Measurements from ENCODE around the gene TRAK1.

Gene TRAK1

DNA sequence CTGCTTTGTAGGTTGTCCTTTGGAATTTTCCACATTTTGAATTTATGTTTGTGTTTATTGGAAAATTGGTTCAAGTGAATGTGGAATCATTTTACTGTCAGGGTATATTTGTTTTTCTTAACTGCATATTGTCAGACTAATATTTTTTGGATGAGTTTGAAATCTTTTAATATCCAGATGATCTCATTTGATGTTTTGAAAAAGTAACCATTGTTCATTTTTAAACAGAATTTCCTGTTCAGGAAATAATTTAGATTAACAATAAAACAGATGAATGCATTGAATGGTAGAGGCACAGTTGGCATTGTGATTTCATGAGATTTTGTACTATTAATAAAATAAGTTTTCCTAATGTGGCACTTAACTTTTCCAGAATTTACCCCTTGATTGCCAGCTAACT lies 15.5 kb downstream of the TRAK1 start:
- no peak overlapping the region for H3K27ac ChIP-seq (ENCODE audit: low read depth, low read length)

GRCh38 chr3:42110631-42111030 lies 19.5 kb downstream of the TRAK1 start:
- H3K4me3 ChIP-seq (ENCODE audit: low read depth in 1 of 2, low read length in 2 of 2) = no peak overlapping the region
- H3K27me3 ChIP-seq (ENCODE audit: control insufficient read depth in 1 of 2, insufficient read depth in 2 of 2, low read length in 2 of 2) = no peaks in the 10 kb centered on the region
- H3K4me1 ChIP-seq (ENCODE audit: control insufficient read depth in 1 of 2, insufficient read depth in 2 of 2, low read length in 2 of 2) = no peaks in the 10 kb centered on the region
- H3K9me3 ChIP-seq (ENCODE audit: control insufficient read depth in 1 of 2, low read length in 2 of 2) = no peaks in the 10 kb centered on the region
- H3K36me3 ChIP-seq (ENCODE audit: control insufficient read depth in 1 of 2, insufficient read depth in 2 of 2, low read length in 2 of 2) = no peaks in the 10 kb centered on the region
- H3K27ac ChIP-seq (ENCODE audit: low read depth, low read length) = no peak overlapping the region
- no peak overlapping the region for H3K9ac ChIP-seq (ENCODE audit: low read depth in 1 of 2, low read length in 2 of 2)

More for the DNA sequence above, 15.5 kb downstream of the TRAK1 start:
- Histone ChIP-seq H3K4me1 (ENCODE audit: control insufficient read depth in 1 of 2, insufficient read depth in 2 of 2, low read length in 2 of 2) (no peaks in the 10 kb centered on the region), H3K36me3 (ENCODE audit: control insufficient read depth in 1 of 2, insufficient read depth in 2 of 2, low read length in 2 of 2) (peaks cover 0 to 15% of the 10 kb centered on the region in 2 donors), H3K27me3 (ENCODE audit: control insufficient read depth in 1 of 2, insufficient read depth in 2 of 2, low read length in 2 of 2) (no peaks in the 10 kb centered on the region), H3K4me3 (ENCODE audit: low read depth in 1 of 2, low read length in 2 of 2) (no peak overlapping the region), H3K9ac (ENCODE audit: low read depth in 1 of 2, low read length in 2 of 2) (no peak overlapping the region), H3K9me3 (ENCODE audit: control insufficient read depth in 1 of 2, low read length in 2 of 2) (no peaks in the 10 kb centered on the region)

GRCh38 chr3:42114130-42114725 lies 23.1 kb downstream of the TRAK1 start:
- H3K9me3 ChIP-seq (ENCODE audit: control insufficient read depth in 1 of 2, low read length in 2 of 2) = no peaks in the 10 kb centered on the region
- peaks cover 5 to 14% of the 10 kb centered on the region in 2 donors for H3K4me1 ChIP-seq (ENCODE audit: control insufficient read depth in 1 of 2, insufficient read depth in 2 of 2, low read length in 2 of 2)
- H3K4me3 ChIP-seq (ENCODE audit: low read depth in 1 of 2, low read length in 2 of 2) = no peak overlapping the region
- H3K27me3 ChIP-seq (ENCODE audit: control insufficient read depth in 1 of 2, insufficient read depth in 2 of 2, low read length in 2 of 2) = no peaks in the 10 kb centered on the region
- H3K9ac ChIP-seq (ENCODE audit: low read depth in 1 of 2, low read length in 2 of 2) = no peak overlapping the region
- no peaks in the 10 kb centered on the region for H3K36me3 ChIP-seq (ENCODE audit: control insufficient read depth in 1 of 2, insufficient read depth in 2 of 2, low read length in 2 of 2)
- H3K27ac ChIP-seq (ENCODE audit: low read depth, low read length) = no peak overlapping the region

DNA sequence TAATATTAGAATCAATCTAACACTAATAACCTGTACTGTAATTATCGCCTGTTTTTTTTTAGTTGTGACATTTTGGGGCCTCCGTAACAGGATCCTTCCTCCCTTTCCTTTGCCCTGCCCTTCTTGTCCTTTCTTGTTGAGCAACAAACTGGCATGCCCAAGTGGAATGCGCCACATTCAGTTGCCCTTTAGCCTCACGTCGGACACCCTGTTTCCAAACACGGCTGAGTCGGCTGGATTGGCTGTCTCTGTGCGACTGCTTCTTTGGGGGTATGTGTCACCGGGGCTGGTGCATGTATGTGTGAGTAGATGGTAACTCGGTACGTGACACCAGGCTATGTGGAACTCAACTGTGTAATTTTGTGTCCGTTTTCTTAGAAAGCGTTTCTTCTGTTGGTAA lies 24.1 kb downstream of the TRAK1 start:
- H3K4me3 ChIP-seq (ENCODE audit: low read depth in 1 of 2, low read length in 2 of 2) = no peak overlapping the region
- no peak overlapping the region for H3K27ac ChIP-seq (ENCODE audit: low read depth, low read length)
- H3K36me3 ChIP-seq (ENCODE audit: control insufficient read depth in 1 of 2, insufficient read depth in 2 of 2, low read length in 2 of 2) = no peaks in the 10 kb centered on the region
- no peak overlapping the region for H3K9ac ChIP-seq (ENCODE audit: low read depth in 1 of 2, low read length in 2 of 2)
- H3K27me3 ChIP-seq (ENCODE audit: control insufficient read depth in 1 of 2, insufficient read depth in 2 of 2, low read length in 2 of 2) = no peaks in the 10 kb centered on the region
- H3K9me3 ChIP-seq (ENCODE audit: control insufficient read depth in 1 of 2, low read length in 2 of 2) = no peaks in the 10 kb centered on the region
- H3K4me1 ChIP-seq (ENCODE audit: control insufficient read depth in 1 of 2, insufficient read depth in 2 of 2, low read length in 2 of 2) = peaks cover 9 to 18% of the 10 kb centered on the region in 2 donors

- H3K36me3 ChIP-seq (ENCODE audit: control insufficient read depth in 1 of 2, insufficient read depth in 2 of 2, low read length in 2 of 2) = no peaks in the 10 kb centered on the region
- H3K4me1 ChIP-seq (ENCODE audit: control insufficient read depth in 1 of 2, insufficient read depth in 2 of 2, low read length in 2 of 2) = peaks cover 9 to 18% of the 10 kb centered on the region in 2 donors
- no peaks in the 10 kb centered on the region for H3K9me3 ChIP-seq (ENCODE audit: control insufficient read depth in 1 of 2, low read length in 2 of 2)
- no peaks in the 10 kb centered on the region for H3K27me3 ChIP-seq (ENCODE audit: control insufficient read depth in 1 of 2, insufficient read depth in 2 of 2, low read length in 2 of 2)
- H3K4me3 ChIP-seq (ENCODE audit: low read depth in 1 of 2, low read length in 2 of 2) = no peak overlapping the region
- no peak overlapping the region for H3K9ac ChIP-seq (ENCODE audit: low read depth in 1 of 2, low read length in 2 of 2)
- H3K27ac ChIP-seq (ENCODE audit: low read depth, low read length) = no peak overlapping the region
Measured at GRCh38 chr3:42115946-42116345, 24.8 kb downstream of the TRAK1 start.

DNA sequence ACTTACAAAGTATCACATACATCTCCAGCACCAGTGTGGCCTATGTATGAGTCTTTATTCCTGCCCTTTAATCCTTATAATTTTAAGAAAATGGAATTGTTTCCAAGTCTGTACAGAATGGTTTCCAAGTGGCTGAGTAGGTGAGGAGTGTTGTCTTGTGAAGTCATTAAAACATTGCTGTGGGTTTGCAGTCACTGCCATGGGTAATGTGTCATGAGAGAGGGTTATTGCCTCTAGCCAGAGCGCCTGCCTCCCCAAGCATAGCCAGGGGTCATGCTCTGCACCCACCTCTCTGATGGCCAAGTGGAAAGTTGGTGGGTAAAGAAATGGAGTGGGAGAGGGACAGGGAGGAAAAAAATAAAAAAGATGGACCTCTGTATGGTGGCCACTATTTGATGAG lies 25.3 kb downstream of the TRAK1 start:
- Histone ChIP-seq H3K4me3 (ENCODE audit: low read depth in 1 of 2, low read length in 2 of 2) (no peak overlapping the region), H3K27me3 (ENCODE audit: control insufficient read depth in 1 of 2, insufficient read depth in 2 of 2, low read length in 2 of 2) (no peaks in the 10 kb centered on the region), H3K9ac (ENCODE audit: low read depth in 1 of 2, low read length in 2 of 2) (no peak overlapping the region), H3K9me3 (ENCODE audit: control insufficient read depth in 1 of 2, low read length in 2 of 2) (no peaks in the 10 kb centered on the region), H3K27ac (ENCODE audit: low read depth, low read length) (no peak overlapping the region), H3K4me1 (ENCODE audit: control insufficient read depth in 1 of 2, insufficient read depth in 2 of 2, low read length in 2 of 2) (peaks cover 9 to 18% of the 10 kb centered on the region in 2 donors), H3K36me3 (ENCODE audit: control insufficient read depth in 1 of 2, insufficient read depth in 2 of 2, low read length in 2 of 2) (no peaks in the 10 kb centered on the region)

DNA sequence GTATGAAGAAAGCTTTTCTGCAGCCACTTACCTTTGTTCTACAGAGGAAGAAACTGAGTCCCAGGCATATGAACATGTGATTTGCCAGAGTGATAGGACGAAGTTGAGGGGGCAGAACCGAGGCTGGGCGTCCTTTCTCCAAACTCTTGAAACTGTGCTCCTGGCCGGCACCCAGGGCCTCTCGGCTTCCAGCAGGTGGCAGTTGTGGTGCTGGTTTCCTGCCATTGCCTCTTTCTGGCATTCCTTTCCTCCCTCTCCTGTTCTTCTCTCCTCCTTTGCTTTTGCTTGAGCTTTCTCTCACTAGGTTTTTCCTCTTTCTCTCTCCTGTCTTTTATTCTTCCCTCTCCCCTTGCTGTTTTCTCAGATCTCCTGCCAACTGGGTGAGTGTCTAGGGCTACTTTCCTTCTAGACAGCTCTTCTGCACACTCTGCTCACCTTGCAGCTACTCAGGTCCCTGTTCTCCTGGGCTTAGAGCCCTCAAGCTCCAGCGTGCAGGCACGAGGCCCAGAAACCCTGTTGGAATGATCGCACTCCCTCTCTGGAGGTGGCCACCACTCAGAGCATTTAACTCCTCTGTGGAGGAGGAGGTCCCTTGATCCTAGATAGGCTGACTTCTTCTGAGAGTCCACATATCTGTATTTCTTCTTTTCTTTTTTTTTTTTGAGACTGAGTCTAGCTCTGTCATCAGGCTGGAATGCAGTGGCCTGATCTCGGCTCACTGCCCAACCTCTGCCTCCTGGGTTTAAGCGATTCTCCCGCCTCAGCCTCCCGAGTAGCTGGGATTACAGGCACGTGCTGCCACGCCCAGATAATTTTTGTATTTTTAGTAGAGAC lies 26.2 kb downstream of the TRAK1 start:
- H3K9me3 ChIP-seq (ENCODE audit: control insufficient read depth in 1 of 2, low read length in 2 of 2) = no peaks in the 10 kb centered on the region
- no peak overlapping the region for H3K4me3 ChIP-seq (ENCODE audit: low read depth in 1 of 2, low read length in 2 of 2)
- no peaks in the 10 kb centered on the region for H3K27me3 ChIP-seq (ENCODE audit: control insufficient read depth in 1 of 2, insufficient read depth in 2 of 2, low read length in 2 of 2)
- H3K9ac ChIP-seq (ENCODE audit: low read depth in 1 of 2, low read length in 2 of 2) = no peak overlapping the region
- peaks cover 14 to 19% of the 10 kb centered on the region in 2 donors for H3K4me1 ChIP-seq (ENCODE audit: control insufficient read depth in 1 of 2, insufficient read depth in 2 of 2, low read length in 2 of 2)
- no peaks in the 10 kb centered on the region for H3K36me3 ChIP-seq (ENCODE audit: control insufficient read depth in 1 of 2, insufficient read depth in 2 of 2, low read length in 2 of 2)
- H3K27ac ChIP-seq (ENCODE audit: low read depth, low read length) = no peak overlapping the region

- no peaks in the 10 kb centered on the region for H3K9me3 ChIP-seq (ENCODE audit: control insufficient read depth in 1 of 2, low read length in 2 of 2)
- H3K4me1 ChIP-seq (ENCODE audit: control insufficient read depth in 1 of 2, insufficient read depth in 2 of 2, low read length in 2 of 2) = peaks cover 25 to 30% of the 10 kb centered on the region in 2 donors
- H3K27ac ChIP-seq (ENCODE audit: low read depth, low read length) = no peak overlapping the region
- no peak overlapping the region for H3K4me3 ChIP-seq (ENCODE audit: low read depth in 1 of 2, low read length in 2 of 2)
- no peak overlapping the region for H3K9ac ChIP-seq (ENCODE audit: low read depth in 1 of 2, low read length in 2 of 2)
- no peaks in the 10 kb centered on the region for H3K36me3 ChIP-seq (ENCODE audit: control insufficient read depth in 1 of 2, insufficient read depth in 2 of 2, low read length in 2 of 2)
- H3K27me3 ChIP-seq (ENCODE audit: control insufficient read depth in 1 of 2, insufficient read depth in 2 of 2, low read length in 2 of 2) = no peaks in the 10 kb centered on the region
Measured at GRCh38 chr3:42118762-42119361, 27.7 kb downstream of the TRAK1 start.

- H3K27me3 ChIP-seq (ENCODE audit: control insufficient read depth in 1 of 2, insufficient read depth in 2 of 2, low read length in 2 of 2) = no peaks in the 10 kb centered on the region
- peaks cover 25 to 30% of the 10 kb centered on the region in 2 donors for H3K4me1 ChIP-seq (ENCODE audit: control insufficient read depth in 1 of 2, insufficient read depth in 2 of 2, low read length in 2 of 2)
- no peaks in the 10 kb centered on the region for H3K9me3 ChIP-seq (ENCODE audit: control insufficient read depth in 1 of 2, low read length in 2 of 2)
- H3K9ac ChIP-seq (ENCODE audit: low read depth in 1 of 2, low read length in 2 of 2) = no peak overlapping the region
- H3K27ac ChIP-seq (ENCODE audit: low read depth, low read length) = no peak overlapping the region
- H3K36me3 ChIP-seq (ENCODE audit: control insufficient read depth in 1 of 2, insufficient read depth in 2 of 2, low read length in 2 of 2) = peaks cover 0 to 3% of the 10 kb centered on the region in 2 donors
- no peak overlapping the region for H3K4me3 ChIP-seq (ENCODE audit: low read depth in 1 of 2, low read length in 2 of 2)
Measured at GRCh38 chr3:42119561-42120355, 28.6 kb downstream of the TRAK1 start.
